LNCaP clone FGC (cell line): ENCODE results near the gene ZSWIM3.
A peak's percentile ranks its signal among the peaks of the same experiment; 100 is the strongest.

Experiments
- DNase-seq: peaks from one replicate; pipeline ENCODE4 v3.0.0-alpha.2; 2011; ENCODE audit warnings: low read depth
- H3K4me3 ChIP-seq: 2 replicates; pipeline ENCODE4 v1.5.1; 2011; ENCODE audit warnings: mild to moderate bottlenecking, low read depth, low read length, control low read depth
- TF ChIP-seq, protein P1 (sequence below): IDR thresholded peaks from 2 replicates; pipeline ENCODE4 v1.5.1; 2012; ENCODE audit warnings: mild to moderate bottlenecking; ENCODE audit not compliant: control insufficient read depth, insufficient read depth; ENCODE audit errors: extremely low read depth

The ZSWIM3 gene

DNA sequence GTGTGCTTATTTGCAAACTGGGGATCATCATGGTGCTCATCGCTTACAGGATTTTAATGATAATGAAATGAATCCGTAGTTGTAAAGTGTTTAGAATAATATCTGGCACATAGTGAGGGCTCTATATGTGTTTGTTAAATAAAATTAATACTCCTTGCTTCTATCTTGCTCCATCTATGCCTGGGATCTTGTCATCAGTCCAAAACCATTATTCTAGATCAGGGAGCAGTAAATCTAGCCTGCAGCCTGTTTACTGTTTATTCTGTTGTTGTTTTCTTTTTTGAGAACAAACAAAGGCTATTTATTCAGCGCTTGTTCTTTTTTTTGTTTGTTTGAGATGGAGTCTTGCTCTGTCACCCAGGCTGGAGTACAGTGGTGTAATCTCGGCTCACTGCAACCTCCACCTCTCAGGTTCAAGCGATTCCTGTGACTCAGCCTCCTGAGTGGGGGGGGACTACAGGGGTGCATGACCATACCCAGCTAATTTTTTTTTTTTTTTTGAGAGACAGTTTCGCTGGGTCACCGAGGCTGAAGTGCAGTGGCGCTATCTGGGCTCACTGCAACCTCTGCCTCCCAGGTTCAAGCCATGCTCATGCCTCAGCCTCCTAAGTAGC is 8.3 kb upstream of the ZSWIM3 start:
- no peak overlapping the region for H3K4me3 ChIP-seq
- DNase-seq, result peak; percentile 44
- TF ChIP-seq, protein P1, sequence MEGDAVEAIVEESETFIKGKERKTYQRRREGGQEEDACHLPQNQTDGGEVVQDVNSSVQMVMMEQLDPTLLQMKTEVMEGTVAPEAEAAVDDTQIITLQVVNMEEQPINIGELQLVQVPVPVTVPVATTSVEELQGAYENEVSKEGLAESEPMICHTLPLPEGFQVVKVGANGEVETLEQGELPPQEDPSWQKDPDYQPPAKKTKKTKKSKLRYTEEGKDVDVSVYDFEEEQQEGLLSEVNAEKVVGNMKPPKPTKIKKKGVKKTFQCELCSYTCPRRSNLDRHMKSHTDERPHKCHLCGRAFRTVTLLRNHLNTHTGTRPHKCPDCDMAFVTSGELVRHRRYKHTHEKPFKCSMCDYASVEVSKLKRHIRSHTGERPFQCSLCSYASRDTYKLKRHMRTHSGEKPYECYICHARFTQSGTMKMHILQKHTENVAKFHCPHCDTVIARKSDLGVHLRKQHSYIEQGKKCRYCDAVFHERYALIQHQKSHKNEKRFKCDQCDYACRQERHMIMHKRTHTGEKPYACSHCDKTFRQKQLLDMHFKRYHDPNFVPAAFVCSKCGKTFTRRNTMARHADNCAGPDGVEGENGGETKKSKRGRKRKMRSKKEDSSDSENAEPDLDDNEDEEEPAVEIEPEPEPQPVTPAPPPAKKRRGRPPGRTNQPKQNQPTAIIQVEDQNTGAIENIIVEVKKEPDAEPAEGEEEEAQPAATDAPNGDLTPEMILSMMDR, result no peak

DNA sequence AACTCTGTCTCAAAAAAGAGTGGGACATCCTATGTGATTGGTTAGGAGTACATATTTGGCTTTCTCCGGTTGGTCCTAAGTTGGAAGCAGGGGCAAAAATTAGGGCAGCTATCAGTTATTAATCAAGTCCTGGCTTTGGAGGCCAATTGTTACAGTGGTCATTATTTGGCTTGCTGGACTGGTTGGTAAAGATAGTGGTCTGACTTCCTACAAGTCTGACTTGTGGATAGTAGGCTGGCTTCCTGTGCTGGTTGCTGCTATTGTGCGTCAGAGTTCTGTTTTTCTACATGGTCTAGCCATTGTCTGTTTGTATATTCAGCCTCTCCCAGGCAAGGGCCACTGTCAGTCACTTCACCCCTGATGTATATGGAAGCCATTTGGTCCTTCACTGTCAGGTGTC is 7.2 kb upstream of the ZSWIM3 start:
- TF ChIP-seq, protein P1, result no peak
- H3K4me3 ChIP-seq, result no peak overlapping the region
- no peak for DNase-seq

DNA sequence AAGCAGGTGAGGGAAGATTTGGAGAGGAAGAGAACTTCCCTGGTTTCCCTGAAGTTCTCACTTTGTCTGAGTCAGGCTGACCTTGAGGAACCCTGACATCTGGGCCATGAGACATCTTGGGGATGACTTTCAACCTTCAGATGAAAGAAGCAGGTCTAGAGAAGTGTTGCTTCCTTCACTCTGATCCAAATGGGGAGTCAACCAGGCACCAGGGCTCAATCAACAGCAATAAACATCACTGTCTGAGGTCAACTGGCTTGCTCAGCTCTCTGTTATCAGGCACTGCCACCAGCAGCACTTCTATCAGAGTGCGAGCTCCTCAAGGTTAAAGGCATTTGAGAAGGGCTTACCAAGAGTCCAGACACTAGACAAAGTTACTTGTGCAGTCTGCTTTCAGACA is 6.5 kb upstream of the ZSWIM3 start:
- H3K4me3 ChIP-seq, result no peak overlapping the region
- DNase-seq, result no peak
- TF ChIP-seq, protein P1, result no peak

GRCh38 chr20:45851501-45851900 is 5.9 kb upstream of the ZSWIM3 start:
- TF ChIP-seq, protein P1, result no peak
- DNase-seq, result no peak
- H3K4me3 ChIP-seq, result no peak overlapping the region

GRCh38 chr20:45852326-45852725 is 5.1 kb upstream of the ZSWIM3 start:
- no peak for DNase-seq
- H3K4me3 ChIP-seq, result no peak overlapping the region
- TF ChIP-seq, protein P1, result no peak

- DNase-seq, result no peak
- no peak overlapping the region for H3K4me3 ChIP-seq
- TF ChIP-seq, protein P1, result no peak
Observed at GRCh38 chr20:45853484-45853883, 3.9 kb upstream of the ZSWIM3 start.

GRCh38 chr20:45857882-45858216 is 435 bp downstream of the ZSWIM3 start:
- H3K4me3 ChIP-seq, result peak overlapping the region; percentile 71
- TF ChIP-seq, protein P1, result no peak
- no peak for DNase-seq
